RKO (cell line): ENCODE results near the gene CLCNKB.
"Not testable (repeated sequence)": the region's sequence is repeated elsewhere in the genome, so short reads cannot be mapped to it uniquely, and the experiment has no call there.

Source experiments
- DNase-seq: peaks from one replicate; pipeline ENCODE4 v3.0.0-alpha.2; 2016; ENCODE audit warnings: low spot score

Gene CLCNKB

GRCh38 chr1:16015491-16015890 is 28.1 kb upstream of the CLCNKB start:
- no peak for DNase-seq

- DNase-seq = no peak
These were observed 27.4 kb upstream of the CLCNKB start for GRCh38 chr1:16015960-16016901.

GRCh38 chr1:16017076-16017460 is 26.5 kb upstream of the CLCNKB start:
- DNase-seq = no peak

- DNase-seq = no peak
These were observed 25.9 kb upstream of the CLCNKB start, which contains the start of gene HSPB7 for GRCh38 chr1:16017461-16018303. Gene HSPB7 (minus strand): TSS chr1:16018043. CDS start chr1:16017963, 80 bp downstream.

- no peak for DNase-seq
These were observed 25.3 kb upstream of the CLCNKB start for GRCh38 chr1:16018308-16018707.

- no peak for DNase-seq
These were observed 24.6 kb upstream of the CLCNKB start for GRCh38 chr1:16018749-16019643.

GRCh38 chr1:16019644-16020277 is 23.8 kb upstream of the CLCNKB start:
- DNase-seq = no peak

- no peak for DNase-seq
These were observed 23.3 kb upstream of the CLCNKB start for GRCh38 chr1:16020325-16020724.

- DNase-seq = not testable (repeated sequence)
These were observed 22.7 kb upstream of the CLCNKB start for GRCh38 chr1:16020878-16021277.

- no peak for DNase-seq
These were observed 21.9 kb upstream of the CLCNKB start, which contains the start of gene CLCNKA for GRCh38 chr1:16021681-16022080. Gene CLCNKA (plus strand): TSS chr1:16022036. CDS start chr1:16022620, 584 bp downstream.

- no peak for DNase-seq
These were observed 21.2 kb upstream of the CLCNKB start for GRCh38 chr1:16022393-16022792.

- DNase-seq = no peak
These were observed 20.4 kb upstream of the CLCNKB start for GRCh38 chr1:16023050-16023653.

- DNase-seq = not testable (repeated sequence)
These were observed 17.3 kb upstream of the CLCNKB start for GRCh38 chr1:16026302-16026701.

- DNase-seq = no peak
These were observed 16.7 kb upstream of the CLCNKB start for GRCh38 chr1:16026723-16027484.

GRCh38 chr1:16028237-16029002 is 15.2 kb upstream of the CLCNKB start:
- DNase-seq = no peak

GRCh38 chr1:16029003-16029268 is 14.6 kb upstream of the CLCNKB start:
- DNase-seq = not testable (repeated sequence)

GRCh38 chr1:16029288-16029687 is 14.3 kb upstream of the CLCNKB start:
- no peak for DNase-seq

GRCh38 chr1:16031551-16031950 is 12.0 kb upstream of the CLCNKB start:
- no peak for DNase-seq

- peak; percentile 82 for DNase-seq
These were observed 11.0 kb upstream of the CLCNKB start for GRCh38 chr1:16032388-16033102.
